Measurements from ENCODE around the gene RAPGEF1.
A peak's percentile ranks its signal among the peaks of the same experiment; 100 is the strongest.

RAPGEF1 gene

DNA sequence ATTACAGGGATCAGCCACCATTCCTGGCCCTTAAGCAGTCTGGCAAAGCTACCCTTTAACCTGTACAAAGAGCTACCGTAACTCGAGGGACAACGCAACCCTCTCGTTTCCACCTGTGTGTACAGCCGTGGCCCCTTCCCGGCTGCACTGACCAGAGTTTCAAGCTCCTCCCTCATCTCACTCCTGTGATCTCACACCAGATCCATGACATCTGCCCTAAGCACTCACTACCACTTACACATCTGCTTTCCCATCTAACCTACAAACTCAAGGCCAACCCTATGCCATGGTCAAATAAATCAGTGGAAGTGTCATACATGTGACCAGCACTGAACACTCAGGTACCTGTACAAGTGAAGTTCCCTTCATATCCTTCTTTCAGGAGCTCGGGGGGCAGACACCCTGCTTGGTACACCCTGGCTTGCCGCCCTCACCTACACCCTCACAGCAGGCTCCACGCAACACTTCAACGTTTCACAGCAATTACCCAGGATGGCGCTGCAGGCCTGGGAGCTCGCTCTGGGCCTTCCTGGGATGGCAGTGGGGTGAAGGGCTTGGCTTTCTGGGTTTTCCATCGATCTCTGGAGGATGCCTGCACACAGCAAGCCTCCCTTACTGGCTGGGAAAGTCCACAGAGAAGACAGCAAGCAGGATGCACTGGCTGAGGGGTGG is 132.8 kb downstream of the RAPGEF1 start:
- DNase-seq (ENCODE audit: low read depth in 2 of 2) = no peak

DNA sequence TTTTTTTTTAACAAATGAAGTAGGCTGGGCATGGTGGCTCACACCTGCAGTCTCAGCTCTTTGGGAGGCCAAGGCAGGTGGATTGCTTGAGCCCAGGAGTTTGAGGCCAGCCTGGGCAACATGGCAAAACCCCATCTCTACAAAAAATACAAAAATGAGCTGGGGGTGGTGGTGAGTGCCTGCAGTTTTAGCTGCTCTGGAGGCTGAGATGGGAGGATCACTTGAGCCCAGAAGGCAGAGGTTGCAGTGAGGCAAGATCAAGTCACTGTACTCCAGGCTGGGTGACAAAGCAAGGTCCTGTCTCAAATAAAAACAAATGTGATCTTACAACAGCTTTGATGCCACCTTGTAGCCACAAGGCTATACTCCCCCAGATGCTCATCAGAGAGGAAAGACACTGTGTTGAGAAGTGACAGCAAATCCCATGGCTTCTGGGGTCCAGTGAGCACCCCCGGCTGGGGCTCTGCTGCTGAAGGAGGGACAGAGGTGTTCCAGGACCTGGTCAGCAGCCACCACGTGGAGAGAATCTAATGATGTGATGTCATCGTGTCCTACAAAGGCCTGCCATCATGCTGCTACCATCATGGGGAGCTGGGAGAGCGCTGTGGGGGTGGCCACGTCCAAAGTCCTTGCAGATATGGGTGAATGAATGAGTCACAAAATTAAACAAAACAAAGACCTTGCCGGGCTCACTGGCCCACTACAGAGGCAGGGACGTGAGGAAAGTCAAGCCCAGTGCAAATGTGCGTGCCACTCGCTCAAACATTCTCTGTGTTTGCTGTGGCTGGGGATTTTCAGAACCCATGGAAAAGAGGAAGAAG is 133.9 kb downstream of the RAPGEF1 start:
- DNase-seq (ENCODE audit: low read depth in 2 of 2) = no peak

DNA sequence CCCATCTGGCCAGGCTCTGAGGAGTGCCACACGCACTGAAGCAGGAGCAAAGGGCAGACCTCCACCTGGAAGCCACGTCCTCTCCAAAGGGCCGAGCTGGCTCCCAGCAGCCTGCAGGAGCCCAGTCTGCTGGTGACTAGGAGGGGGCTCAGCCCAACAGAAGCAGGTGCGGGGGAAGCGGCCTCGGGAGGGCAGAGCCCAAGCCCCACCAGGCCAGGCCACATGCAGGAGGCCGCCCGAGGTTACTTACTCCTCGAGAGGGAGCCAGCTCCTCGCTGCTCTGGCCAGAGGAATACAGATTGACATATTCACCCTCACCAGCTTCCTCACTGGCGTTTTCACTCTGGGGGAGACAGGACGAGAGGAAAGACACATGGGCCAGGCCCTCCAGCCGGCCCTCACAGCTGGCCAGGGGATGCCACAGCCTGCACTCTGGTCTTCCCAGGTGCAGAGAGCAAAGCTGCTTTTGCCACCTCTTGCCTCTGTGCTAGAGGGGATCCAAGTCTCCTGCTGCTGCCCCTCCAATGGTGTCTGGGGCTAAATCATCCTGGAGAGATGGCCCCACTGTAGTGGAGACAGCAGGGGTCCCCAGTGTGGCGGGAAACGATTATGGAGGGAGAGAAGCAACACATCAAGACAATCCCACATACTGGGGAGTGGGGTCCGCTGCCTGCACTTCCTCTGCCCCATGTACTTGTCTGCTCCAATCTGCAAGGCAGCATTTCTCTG is 136.0 kb downstream of the RAPGEF1 start:
- DNase-seq (ENCODE audit: low read depth in 2 of 2) = no peak

DNA sequence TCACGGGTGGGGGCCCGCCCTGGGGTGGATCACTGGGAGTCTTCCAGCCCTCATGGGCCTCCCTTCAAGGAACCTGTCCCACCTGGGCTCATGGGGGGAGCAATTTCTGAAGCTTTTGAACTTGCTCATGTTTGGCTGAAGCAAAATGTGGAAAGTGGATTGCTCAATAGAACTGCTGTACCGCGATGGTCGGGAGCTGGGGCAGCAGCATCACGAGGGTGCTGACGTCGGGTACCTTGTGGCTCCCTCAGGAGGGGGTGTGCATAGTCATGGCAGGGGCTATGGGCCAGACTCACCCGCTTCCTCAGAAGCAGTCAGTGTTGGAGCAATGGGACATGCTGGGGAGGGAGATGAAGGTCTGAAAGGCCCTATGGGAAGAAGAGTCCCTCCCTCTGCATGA is 136.7 kb downstream of the RAPGEF1 start:
- no peak for DNase-seq (ENCODE audit: low read depth in 2 of 2)

DNA sequence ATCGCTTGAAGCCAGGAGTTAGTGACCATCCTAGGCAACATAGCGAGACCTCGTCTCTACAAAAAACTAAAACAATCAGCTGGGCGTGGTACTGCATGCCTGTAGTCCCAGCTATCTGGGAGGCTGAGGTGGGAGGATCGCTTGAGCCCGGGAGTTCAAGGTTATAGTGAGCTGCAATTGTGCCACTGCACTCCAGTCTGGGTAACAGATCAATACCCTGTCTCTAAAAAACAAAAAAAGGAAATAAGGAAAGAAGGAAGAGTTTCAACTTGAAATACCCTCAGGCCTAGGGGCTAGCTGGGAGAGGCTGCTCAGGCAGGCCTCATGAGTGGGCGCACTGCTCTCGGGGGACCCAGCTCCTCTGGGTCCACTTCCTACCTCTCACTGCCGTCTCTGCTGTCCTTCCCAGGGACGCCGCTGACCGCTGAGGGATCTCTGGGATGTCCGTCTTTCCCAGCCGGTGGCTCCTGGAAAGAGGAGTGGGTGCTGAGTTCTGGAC is 138.1 kb downstream of the RAPGEF1 start:
- no peak for DNase-seq (ENCODE audit: low read depth in 2 of 2)

DNA sequence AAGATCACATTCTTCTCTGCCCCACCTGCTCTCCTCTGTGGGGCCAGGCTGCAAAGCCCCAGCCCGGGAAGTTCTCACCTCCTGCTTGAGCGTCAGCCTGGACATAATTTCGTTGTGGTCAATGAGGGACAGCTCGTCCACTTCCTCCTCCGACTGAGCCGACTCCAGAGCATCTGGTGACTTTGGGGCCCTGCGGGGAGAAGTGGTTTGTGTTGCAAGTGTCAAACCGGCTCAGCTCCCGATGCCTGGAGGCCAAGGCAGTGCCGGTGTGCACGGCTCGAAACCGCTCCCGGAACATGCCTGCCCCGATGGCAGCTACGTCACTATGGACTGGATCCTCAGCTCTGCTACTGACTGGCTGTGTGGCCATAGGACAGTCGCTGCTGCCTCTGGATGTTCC is 141.8 kb downstream of the RAPGEF1 start:
- DNase-seq (ENCODE audit: low read depth in 2 of 2) = no peak

DNA sequence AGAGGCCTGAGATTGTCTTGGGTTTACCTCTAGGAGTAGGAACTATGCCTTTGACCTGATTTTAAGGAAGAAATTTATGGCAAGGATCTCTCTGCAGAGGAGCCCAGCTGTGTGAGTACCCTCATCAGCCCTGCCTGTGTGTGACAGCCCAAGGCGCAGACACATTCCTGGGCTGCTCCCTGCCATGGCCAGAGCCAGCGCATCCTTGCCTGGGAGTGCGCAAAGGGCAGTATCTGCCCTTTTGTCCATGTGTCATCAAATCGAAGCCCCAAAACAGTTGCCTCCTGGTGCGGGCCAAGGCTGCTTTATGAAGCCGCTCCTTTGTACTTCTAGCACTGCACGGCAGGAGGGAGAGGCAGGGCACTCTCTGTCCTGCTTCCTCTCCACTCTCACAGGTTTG is 142.6 kb downstream of the RAPGEF1 start:
- no peak for DNase-seq (ENCODE audit: low read depth in 2 of 2)

DNA sequence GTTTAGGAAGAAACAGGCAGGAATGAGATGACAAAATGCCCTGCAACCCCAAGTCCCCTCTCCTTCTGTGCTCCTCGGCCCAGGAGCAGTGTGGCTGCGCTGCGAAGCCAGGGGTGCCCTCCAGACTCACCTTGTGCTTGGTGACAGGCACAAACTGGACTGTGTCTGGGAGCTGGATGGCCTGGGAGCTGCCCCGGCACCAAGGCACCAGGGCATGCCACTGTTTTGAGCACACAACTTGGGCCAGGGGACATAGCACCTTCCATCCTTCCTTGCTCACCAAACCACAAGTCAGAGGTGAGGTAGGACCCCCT is 143.5 kb downstream of the RAPGEF1 start:
- DNase-seq (ENCODE audit: low read depth in 2 of 2) = no peak

DNA sequence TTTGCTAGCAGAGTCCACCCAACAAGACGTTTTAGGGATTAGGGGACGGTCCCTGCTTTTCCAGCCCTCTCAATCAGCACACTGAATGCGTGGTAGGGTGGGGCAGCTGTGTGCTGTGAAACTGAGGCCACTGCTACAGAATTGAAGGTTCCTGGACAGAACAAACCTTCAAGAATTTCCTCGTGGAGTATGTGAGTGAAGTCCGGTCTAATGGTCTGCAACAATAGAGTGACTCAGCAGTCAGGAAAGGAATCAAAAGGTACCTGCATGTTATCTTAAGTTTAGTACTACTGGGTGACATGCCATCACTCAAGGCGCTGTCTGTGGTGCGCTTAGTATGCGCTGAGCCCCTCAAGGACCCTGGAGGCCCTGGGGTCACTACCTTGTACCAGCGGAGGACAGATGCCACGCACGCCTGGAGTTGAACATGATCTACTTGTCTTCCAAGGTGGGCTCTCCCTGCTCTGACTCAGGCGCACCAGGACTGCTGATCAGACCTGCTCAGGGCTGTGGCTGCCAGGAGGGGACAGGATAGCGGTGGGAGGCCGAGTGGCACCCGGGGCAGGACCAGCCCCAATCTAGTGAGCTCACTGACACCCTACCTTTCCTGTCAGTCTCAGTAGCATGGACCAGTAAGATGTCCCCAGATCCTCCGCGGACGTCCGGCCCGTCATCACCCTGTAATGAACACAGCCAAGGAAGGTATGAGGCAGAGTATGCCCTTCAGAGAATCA is 144.0 kb downstream of the RAPGEF1 start:
- no peak for DNase-seq (ENCODE audit: low read depth in 2 of 2)

DNA sequence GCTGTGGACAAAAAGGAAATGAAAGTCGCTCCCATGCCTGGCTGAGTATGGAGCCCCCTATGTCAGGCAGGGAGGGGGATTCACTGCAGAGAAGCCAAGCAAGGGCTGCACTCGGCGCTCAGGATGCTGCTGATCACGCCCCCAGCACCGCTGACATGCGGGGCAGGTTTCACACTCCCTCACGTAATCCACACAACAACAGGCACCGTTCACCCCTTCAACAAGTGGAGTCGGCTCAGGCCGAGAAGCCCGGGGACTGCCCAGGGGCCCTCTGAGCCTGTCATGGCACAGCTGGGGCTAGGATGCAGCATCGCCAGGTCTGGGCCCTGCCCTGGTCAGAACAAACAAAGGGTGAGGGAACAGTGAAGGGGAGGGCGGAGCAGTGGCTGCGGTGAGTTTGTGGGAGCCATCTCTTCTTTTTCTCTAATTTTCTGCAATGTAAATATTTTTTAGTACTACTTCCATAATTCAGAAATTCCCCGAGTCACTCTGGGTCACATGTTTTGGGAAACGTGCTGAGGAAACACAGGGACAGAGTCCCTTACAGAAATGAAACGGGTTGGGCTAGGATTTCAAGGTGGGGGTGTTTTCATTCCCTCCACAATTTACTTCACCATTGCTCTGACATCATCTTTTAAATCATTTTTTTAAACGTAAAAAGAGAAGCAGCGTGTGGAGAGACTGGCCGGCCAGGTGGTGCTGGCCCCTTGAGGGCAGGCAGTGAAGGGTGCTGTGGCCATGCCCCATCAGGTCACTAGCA is 144.8 kb downstream of the RAPGEF1 start:
- no peak for DNase-seq (ENCODE audit: low read depth in 2 of 2)

DNA sequence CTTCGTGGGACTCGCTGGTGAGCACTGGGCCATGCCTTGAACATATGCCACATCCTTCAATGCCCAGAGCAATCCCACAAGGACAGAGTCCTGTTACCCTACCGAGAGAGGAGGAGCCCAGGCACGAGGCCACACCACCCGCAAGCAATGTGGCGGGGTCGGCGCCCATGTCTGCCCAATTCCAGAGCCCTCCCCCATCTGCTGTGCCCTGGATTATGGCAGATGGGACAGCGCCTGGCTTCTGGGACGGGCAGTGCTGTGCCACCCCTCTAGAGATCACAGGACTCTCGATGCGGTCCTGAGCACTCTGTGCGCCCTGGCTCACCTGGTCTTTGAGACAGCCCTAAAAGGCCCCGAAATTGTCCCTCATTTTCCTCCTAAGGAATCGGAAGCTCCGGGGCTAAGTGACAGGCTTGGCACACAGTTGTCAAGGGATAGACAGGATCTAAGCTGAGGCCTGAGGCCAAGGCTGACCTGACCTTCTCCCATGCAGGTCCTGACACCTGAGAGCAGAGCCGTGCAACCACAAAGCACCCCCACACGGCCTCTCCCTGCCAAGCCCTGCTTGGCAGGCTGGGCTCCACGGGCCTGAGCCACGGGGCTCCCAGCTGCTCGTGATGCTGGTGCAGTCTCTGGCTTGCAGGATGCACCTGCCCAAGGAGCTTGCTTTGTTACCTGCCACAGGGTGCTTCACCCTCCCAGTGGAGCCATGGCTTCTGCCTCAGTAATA is 145.8 kb downstream of the RAPGEF1 start:
- DNase-seq (ENCODE audit: low read depth in 2 of 2) = no peak

DNA sequence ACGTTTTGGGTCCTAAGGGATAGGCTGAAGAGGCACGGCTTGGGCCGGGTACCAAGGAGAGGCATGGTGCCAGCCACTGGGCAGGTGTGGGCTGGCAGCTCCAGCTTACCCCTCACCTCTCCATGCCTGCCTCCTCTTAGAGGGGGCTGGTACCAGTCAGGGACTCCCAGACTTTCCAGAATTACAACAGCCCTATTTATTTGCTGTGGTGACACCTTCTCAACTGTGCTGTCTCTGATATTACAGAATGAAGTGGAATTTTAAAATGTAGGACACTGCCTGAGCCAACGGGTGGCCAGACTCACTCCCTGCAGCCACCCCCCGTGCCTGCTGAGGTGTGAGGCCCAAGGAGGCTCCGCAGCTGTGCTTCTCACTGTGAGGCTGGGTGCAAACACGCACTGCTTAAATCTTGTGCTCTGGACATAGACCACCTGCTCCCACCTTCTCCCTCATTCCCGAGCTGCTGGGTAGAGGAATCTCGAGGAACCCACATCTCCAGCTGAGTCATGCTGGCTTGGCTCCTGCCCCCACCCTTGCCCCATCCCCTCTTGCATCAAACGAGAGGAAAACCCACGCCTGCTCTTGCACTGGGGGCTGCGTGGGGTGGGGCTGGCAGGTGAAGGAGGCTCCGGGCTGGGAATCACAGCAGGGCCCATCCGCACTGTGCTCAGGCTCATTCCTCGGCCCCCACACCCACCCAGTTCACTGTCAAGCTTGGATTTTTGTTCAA is 146.6 kb downstream of the RAPGEF1 start:
- no peak for DNase-seq (ENCODE audit: low read depth in 2 of 2)

DNA sequence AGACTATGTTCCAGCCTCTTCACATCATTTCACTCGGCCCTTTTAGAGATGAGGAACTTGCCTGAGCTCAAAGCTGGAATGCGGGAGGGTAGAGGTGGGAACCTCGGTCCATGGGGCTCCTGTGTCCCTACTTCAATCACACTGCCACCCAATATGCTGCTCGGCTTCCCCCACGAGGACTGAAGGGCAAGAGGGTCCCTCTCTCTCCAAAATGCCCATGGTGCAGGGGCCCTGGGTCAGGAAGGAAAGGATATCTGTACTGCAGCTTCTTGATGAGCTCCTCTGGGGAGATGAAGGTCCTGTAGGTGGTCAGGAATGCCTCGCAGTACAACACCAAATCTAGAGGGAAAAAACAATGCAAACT is 148.0 kb downstream of the RAPGEF1 start:
- DNase-seq (ENCODE audit: low read depth in 2 of 2) = no peak

DNA sequence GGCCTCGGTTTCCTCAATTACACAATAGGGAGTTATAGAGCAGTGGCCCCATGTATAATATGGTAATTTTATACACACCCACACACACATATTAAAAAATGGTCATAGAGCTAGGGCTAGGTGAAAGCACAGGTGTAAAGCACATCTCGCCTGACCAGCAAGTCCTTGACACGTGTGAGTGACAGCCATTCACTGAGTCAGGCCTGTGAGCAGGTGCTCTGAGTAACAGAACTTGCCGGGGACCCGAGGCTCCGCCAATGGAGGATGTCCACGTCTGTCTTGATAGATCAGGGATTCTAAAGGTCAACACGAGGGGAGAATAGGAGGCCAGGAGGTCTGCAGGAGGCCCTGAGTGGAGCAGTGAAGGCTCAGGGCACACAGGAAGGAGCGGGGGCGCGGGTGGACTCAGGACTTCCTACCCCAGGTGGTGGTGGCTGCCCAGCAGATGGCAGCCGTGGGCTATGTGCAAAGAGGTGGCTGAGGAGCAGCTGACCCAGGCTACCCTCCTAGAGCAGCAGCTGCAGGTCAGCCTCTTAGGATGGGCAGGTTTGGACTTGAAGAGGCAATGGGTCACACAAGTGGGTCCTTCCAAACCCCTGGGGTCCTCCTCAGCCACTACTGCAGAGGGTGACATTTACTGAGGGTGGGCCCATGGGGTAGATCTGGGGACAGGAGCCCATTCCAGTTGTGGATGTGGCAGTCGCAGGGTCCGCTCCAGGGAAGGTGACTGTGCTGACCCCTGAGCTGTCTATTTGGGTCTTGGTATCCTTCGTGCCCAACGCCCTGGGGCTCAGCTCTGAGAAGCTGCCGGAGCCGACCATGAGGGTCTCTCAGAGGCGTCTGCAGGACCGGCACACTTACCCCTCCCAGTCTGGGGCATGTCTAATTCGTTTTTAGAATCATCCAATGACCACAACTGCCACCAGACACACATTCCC is 148.7 kb downstream of the RAPGEF1 start:
- DNase-seq (ENCODE audit: low read depth in 2 of 2) = peak; percentile 61 to 70

DNA sequence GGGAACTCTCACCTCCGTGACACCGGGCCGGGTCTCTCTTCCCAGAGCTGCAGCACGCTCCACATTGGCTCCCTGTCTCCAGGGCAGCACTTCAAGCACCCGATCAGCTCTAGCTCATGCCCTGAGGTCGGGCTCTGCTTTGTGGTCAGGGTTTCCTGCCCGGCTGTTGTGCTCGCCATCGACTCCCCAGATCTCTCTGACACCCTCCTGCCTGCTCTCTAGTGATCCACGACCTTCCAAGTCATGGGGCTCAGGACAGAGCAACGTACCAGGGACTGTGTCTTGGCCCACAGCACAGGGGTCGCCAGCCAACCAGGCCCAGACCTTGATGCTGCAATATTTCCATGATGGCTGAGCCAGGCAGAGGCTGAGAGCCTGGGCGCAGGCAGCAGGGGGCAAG is 149.4 kb downstream of the RAPGEF1 start:
- DNase-seq (ENCODE audit: low read depth in 2 of 2) = no peak

DNA sequence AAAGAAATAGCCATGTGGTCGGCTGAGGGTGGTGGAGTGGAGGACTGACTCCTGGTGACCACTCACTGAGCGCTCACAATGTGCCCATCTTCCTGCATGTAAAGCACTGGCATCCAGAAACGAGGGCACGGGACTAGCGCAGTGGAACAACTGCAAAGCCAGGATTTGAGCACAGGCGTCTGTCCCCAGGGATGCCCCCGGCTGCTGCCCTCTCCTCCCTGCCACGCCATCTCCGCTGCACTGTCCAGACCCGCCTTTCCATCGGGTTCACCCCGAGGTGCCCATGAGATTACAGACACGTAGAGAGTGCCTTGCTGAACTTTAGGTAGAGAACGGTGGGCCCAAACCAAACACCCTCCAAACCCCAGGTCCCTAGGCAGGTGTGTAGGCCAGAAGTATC is 149.9 kb downstream of the RAPGEF1 start:
- DNase-seq (ENCODE audit: low read depth in 2 of 2) = no peak

DNA sequence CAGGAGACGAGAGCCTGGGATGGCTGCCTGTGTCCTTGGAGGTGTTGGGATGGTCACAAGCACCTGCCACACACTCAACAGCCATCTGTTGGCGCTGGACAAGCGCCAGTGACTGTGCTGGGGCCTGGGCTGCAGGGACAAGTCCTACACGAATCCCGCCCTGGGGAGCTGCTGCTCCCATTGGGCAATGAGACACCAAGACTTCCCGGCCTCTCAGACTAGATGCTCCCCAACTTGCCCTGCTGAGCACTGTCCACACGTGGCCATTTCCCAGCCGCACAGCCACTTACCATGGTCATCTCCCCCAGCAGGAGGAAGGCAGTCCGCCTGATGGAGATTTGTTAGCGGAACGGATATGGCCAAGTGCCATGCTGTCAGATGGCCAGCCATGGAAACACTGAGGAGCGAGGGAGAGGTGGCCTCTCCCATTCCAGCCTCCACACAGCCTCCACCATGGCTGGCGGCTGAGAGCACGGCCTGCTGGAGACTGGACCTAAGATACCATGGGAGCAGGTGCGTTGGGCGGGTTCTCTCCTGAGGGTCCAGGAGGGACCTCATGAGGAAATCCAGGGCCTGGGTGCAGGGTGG is 150.7 kb downstream of the RAPGEF1 start:
- no peak for DNase-seq (ENCODE audit: low read depth in 2 of 2)

DNA sequence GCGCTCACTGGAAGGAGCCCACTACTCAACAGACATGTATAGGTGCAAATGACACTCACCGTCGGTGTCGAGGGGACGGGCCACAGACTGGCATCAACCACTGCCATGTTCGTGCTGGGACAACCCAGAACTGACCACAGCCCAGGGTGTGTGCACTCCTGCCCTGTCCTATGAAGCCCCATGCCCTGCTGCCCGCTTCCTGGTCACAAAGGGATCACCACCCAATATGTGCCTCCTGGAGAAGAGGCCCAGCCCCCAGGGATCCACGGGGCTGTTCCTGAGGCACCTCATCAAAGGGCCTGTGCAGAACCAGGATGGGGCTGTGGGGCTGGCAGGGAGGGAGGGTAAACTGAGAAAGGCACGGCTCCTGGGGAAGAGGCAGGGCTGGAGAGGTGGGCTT is 151.5 kb downstream of the RAPGEF1 start:
- no peak for DNase-seq (ENCODE audit: low read depth in 2 of 2)

DNA sequence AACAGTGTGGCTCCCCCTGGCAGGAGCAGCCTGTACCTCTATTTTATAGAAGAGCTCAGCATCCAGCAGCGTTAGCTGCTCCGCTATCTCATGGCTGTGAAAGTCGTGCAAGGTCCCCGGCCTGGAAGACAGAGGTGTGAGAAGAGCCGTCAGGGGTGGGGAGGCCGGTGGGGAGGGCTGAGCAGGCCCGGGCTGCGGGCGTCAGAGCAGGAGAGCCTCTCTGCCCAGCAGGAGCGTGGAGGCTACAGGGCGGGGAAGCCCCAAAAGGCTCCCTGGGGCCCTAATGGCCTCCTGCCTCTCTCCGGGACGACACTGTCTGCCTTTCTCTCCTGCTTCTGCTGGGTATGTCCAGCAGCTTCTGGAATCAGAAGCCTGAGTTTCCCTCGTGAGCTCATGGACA is 152.0 kb downstream of the RAPGEF1 start:
- no peak for DNase-seq (ENCODE audit: low read depth in 2 of 2)

All from stimulated activated CD8-positive, alpha-beta memory T cell treated with anti-CD3 and anti-CD28 coated beads, Interleukin-2, amount 100 ng/mL, for 48 hours (primary cell).